ENCODE results near the gene OLFML2B.

Gene OLFML2B

GRCh38 chr1:161970036-161970435 is 53.6 kb downstream of the OLFML2B start:
- no peak for TF ChIP-seq CTCF (IDR thresholded peaks at IDR 0.05; ENCODE audit: low read depth, low read length)
- H3K27ac ChIP-seq = no peak overlapping the region
- H3K4me3 ChIP-seq (ENCODE audit: low read depth, low read length) = no peak overlapping the region
- DNase-seq = no peak
- no peaks in the 10 kb centered on the region for H3K36me3 ChIP-seq
- H3K9me3 ChIP-seq (ENCODE audit: severe bottlenecking) = no peaks in the 10 kb centered on the region
- H3K27me3 ChIP-seq (ENCODE audit: insufficient read depth, low read depth, severe bottlenecking) = peaks cover 30% of the 10 kb centered on the region

- no peak overlapping the region for H3K27ac ChIP-seq
- H3K36me3 ChIP-seq = peaks cover 8% of the 10 kb centered on the region; the same call in 1 of the 2 replicates
- no peak for TF ChIP-seq CTCF (IDR thresholded peaks at IDR 0.05; ENCODE audit: low read depth, low read length)
- no peak overlapping the region for H3K4me3 ChIP-seq (ENCODE audit: low read depth, low read length)
- H3K27me3 ChIP-seq (ENCODE audit: insufficient read depth, low read depth, severe bottlenecking) = no peaks in the 10 kb centered on the region
- H3K9me3 ChIP-seq (ENCODE audit: severe bottlenecking) = no peaks in the 10 kb centered on the region
- DNase-seq = no peak
Observed at GRCh38 chr1:161966067-161966466, 57.6 kb downstream of the OLFML2B start.

GRCh38 chr1:161962091-161962887 is 61.4 kb downstream of the OLFML2B start:
- DNase-seq = no peak
- Histone ChIP-seq H3K36me3 (peaks cover 23% of the 10 kb centered on the region), H3K27ac (no peak overlapping the region)

GRCh38 chr1:161958425-161958824 is 65.2 kb downstream of the OLFML2B start:
- DNase-seq = no peak
- Histone ChIP-seq H3K9me3 (ENCODE audit: severe bottlenecking) (no peaks in the 10 kb centered on the region), H3K36me3 (peaks cover 23% of the 10 kb centered on the region), H3K27ac (no peak overlapping the region), H3K27me3 (ENCODE audit: insufficient read depth, low read depth, severe bottlenecking) (no peaks in the 10 kb centered on the region), H3K4me3 (ENCODE audit: low read depth, low read length) (no peak overlapping the region)
- TF ChIP-seq CTCF (IDR thresholded peaks at IDR 0.05; ENCODE audit: low read depth, low read length) = no peak

More at GRCh38 chr1:161962091-161962887, 61.4 kb downstream of the OLFML2B start:
- Histone ChIP-seq H3K27me3 (ENCODE audit: insufficient read depth, low read depth, severe bottlenecking) (no peaks in the 10 kb centered on the region), H3K4me3 (ENCODE audit: low read depth, low read length) (no peak overlapping the region), H3K9me3 (ENCODE audit: severe bottlenecking) (no peaks in the 10 kb centered on the region)
- TF ChIP-seq CTCF (IDR thresholded peaks at IDR 0.05; ENCODE audit: low read depth, low read length) = no peak

GRCh38 chr1:161956930-161957329 is 66.7 kb downstream of the OLFML2B start:
- H3K4me3 ChIP-seq (ENCODE audit: low read depth, low read length) = no peak overlapping the region
- no peak overlapping the region for H3K27ac ChIP-seq
- DNase-seq = no peak
- H3K27me3 ChIP-seq (ENCODE audit: insufficient read depth, low read depth, severe bottlenecking) = no peaks in the 10 kb centered on the region
- TF ChIP-seq CTCF (IDR thresholded peaks at IDR 0.05; ENCODE audit: low read depth, low read length) = no peak
- peaks cover 17% of the 10 kb centered on the region for H3K36me3 ChIP-seq
- no peaks in the 10 kb centered on the region for H3K9me3 ChIP-seq (ENCODE audit: severe bottlenecking)

- H3K27ac ChIP-seq = no peak overlapping the region
- H3K27me3 ChIP-seq (ENCODE audit: insufficient read depth, low read depth, severe bottlenecking) = no peaks in the 10 kb centered on the region
- no peak overlapping the region for H3K4me3 ChIP-seq (ENCODE audit: low read depth, low read length)
- TF ChIP-seq CTCF (IDR thresholded peaks at IDR 0.05; ENCODE audit: low read depth, low read length) = no peak
- H3K36me3 ChIP-seq = peaks cover 14% of the 10 kb centered on the region
- no peak for DNase-seq
- H3K9me3 ChIP-seq (ENCODE audit: severe bottlenecking) = no peaks in the 10 kb centered on the region
Observed at GRCh38 chr1:161956097-161956496, 67.6 kb downstream of the OLFML2B start.
